Measurements from ENCODE around the gene TRIM15.

The TRIM15 gene

GRCh38 chr6:30147096-30147495 is 16.2 kb upstream of the TRIM15 start:
- no peak for DNase-seq

- DNase-seq: no peak
Observed at GRCh38 chr6:30149234-30149633, 14.1 kb upstream of the TRIM15 start.

- no peak for DNase-seq
Observed at GRCh38 chr6:30149858-30150550, 13.3 kb upstream of the TRIM15 start.

DNA sequence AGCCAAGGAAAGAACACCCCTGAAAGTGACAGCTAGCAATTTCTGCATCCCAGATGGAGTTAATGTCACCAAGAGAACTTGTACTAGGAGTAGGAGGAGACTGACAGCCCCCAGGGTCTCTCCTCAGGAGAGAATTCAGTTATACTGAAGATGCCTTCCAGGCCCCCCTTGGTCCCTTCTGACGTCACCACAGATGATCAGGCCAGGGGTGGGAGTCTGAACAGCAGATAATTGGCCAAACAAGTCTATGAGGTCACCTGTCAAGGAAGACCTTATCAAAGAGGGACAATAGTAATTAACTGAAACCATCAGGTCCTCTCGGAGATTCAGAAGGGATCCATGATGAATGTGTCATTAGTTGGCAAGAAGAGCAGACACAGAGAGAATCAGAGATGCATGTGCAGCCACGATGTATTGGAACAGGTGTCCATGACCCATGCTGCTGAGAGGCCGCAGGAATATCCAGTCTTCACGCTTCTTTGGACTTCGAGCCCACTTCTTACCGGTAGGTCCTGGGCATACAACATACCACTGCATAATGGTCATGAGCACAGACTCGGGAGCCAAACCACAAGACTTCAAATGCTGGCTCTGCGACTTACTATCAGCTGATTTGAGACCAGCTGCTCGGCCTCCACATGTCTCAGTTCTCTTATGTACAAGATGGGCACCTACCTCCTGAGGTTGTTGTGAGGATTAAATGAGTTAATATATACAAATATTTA is 12.5 kb upstream of the TRIM15 start:
- no peak for DNase-seq

DNA sequence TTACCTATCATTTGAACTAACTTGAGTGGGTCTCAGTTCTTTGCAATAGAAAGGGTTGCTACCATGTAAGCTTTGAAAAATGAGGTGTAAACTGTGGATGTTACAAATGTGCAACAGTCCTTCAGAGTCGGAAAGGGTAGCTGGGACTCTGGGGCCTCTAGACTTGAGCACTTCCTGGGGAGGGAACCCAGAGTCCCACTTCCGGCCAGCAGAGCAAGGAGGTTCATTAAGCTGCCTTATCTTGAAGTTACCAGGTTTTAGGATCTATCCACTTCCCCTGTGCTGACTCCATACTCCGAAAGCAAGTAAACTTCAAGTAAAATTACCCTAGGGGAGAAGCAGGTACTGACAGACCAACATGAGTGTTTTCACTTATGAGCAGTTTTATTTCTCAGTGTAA is 11.8 kb upstream of the TRIM15 start:
- DNase-seq: no peak

DNA sequence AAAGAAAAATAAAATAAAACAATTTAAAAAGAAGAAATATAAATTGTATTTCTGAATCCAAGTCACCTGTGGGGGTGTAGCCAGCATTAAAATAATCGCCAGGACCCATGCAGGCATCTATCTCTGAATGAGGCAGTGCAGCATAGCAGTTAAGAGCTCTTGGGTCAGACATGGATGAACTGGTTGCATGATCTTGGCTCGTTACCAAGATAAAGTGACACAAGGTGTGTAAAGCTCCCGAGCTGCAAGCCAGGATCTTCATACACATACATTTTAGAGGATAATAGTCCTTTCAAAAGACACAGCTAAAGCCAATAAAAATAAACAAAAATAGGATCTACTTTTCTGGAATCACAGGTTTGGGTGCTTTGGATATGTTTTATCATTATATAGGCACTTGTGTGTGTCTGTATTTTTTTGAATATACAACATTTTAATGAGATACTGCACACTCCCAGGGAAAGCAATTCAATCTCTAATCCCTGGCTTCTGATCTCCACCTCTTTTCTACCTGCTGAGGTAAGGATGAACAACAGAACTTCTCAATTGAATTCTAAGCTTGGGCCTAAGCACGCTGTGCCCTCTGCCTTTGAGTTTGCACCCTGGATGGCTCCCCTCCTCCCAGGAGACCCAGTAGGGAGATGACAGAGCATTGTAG is 11.2 kb upstream of the TRIM15 start:
- no peak for DNase-seq

GRCh38 chr6:30152910-30153610 is 10.3 kb upstream of the TRIM15 start:
- DNase-seq: no peak

GRCh38 chr6:30154061-30154460 is 9.3 kb upstream of the TRIM15 start:
- DNase-seq: no peak

- DNase-seq: no peak
Observed at GRCh38 chr6:30154709-30155519, 8.4 kb upstream of the TRIM15 start.

DNA sequence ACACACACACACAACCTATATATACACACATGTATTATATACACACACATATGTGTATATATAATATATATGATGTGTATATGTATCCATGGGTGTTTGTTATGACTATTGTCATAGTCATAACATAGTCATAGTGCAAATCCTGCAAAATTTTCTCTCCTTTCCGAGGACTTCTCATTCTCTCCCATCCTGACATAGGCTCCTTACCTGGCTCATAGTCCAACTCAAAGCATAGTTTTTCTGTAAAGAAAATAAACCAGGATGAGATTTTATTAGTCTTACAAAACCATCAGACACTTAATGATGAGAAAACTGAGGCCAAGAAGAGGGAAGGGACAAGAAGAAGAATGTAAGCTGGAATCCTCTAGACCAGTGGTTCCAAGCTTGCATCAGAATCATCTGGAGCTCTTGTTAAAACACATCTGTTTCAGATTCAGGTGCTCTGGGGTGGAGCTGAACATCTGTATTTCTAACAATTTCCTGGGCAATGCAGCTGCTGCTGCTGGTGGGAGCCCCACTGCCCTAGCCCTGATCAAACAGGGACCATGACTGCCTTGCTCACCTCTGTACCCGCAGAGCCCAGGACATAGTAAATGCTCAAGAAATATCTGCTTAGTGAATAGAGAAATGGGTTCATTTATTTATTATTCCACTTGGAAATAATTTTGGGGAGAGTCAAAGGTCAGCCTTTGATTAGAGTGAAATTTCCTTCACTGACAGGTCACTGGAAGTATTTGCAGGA is 7.7 kb upstream of the TRIM15 start:
- no peak for DNase-seq

DNA sequence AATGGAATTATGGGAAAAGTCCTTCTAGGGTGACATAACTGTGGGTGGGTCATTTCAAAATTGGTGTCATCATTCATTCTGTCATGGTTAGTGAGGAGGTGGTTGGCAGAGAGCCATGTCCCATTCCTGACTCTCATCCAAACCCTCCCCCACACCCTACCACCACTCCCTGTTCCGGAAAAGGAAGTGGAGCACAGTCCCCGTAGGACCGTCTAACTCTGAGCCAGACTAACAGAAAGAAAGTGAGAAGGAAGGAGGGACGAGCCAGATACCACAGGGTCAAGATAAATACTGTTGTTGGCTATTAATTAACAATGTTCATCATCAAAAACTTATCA is 7.1 kb upstream of the TRIM15 start:
- no peak for DNase-seq

GRCh38 chr6:30156774-30157173 is 6.6 kb upstream of the TRIM15 start:
- DNase-seq: no peak

DNA sequence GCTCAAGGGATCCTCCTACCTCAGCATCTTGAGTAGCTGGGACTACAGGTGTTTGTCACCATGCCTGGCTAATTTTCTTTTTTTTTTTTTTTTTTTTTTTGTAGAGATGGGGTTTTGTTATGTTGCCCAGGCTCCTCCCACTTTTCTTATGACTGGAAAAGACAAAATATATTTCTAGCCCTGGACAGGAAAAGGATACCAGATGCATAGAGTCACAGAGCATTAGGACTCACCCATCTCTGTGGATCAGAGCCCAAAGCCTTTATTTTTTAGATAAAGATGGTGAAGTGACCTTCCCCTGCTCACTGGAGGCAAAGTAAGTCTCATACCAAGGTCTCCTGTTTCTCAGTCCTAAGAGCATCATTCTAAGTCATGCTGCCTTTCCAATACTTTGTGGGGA is 5.8 kb upstream of the TRIM15 start:
- DNase-seq: no peak

DNA sequence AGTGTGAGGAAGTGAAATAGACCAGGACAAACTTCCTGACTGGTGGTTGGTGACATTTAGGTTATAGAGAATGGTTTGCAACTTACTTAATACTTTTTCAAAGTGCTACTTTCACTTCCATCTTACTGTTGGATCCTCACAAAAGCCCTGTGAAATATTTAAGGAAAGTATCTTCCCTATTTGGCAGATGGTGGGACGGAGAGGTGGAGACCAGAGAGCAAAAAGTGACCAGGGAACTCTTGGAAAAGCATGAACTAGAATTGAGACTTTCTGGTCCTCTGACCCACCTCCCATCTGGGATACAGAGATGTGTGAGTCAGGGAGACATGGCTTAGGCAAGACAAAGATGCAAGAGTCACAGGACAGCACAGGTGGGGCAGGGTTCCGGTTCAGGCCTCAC is 5.3 kb upstream of the TRIM15 start:
- no peak for DNase-seq

- DNase-seq: no peak
Observed at GRCh38 chr6:30158475-30159040, 4.8 kb upstream of the TRIM15 start.

DNA sequence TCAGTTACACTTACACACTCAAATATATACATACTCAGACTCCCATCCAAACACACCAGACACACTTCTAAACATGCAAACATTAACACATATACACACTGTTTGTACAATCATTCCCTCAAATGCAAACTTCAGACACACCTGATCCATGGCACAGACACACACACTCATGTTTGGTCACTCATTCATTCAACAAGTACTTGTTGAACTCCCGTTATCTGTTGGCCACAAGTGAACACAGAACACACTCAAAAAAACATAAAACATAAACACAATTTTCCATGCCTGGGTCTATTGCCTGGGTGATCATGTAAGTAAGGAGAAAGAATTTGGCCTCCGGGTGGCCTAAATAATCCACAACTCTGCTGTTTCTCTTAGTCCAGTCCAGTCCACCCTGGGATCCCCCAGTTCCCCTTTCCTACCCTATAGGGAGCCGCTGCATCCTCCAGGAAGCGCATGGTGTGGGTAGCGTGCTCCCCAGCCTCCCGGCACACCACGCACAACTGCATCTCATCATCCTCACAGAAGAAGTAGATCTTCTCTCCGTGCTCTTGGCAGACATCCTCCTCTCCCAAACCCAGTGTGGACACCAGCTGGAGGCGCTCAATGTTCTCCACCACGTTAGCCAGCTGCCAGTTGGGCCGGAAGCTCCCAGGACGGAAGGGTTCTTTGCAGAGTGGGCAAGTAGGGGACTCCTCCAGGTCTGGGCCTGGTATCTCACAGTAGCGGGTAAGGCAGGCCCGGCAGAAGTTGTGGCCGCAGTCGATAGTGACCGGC is 3.1 kb upstream of the TRIM15 start:
- DNase-seq: no peak

- no peak for DNase-seq
Observed at GRCh38 chr6:30160785-30161531, 2.4 kb upstream of the TRIM15 start, which contains the start of gene TRIM10. Gene TRIM10 (minus strand): TSS chr6:30161211. CDS start chr6:30160858, 353 bp downstream.

- no peak for DNase-seq
Observed at GRCh38 chr6:30162265-30163089, 869 bp upstream of the TRIM15 start.

All from activated gamma-delta T cell (primary cell).